ENCODE results near the gene GSAP. TPM values are rescaled to one million over a fixed set of nuclear protein-coding genes. Genes with fewer than 3 reads are reported as not detected.
A peak's percentile ranks its signal among the peaks of the same experiment; 100 is the strongest.

The GSAP gene
- total RNA-seq, 1 experiment from 2014 or later, result 23.3 TPM

- no peak overlapping the region for H3K27ac Mint-ChIP-seq (ENCODE audit: unreplicated experiment)
- TF ChIP-seq, protein P1, sequence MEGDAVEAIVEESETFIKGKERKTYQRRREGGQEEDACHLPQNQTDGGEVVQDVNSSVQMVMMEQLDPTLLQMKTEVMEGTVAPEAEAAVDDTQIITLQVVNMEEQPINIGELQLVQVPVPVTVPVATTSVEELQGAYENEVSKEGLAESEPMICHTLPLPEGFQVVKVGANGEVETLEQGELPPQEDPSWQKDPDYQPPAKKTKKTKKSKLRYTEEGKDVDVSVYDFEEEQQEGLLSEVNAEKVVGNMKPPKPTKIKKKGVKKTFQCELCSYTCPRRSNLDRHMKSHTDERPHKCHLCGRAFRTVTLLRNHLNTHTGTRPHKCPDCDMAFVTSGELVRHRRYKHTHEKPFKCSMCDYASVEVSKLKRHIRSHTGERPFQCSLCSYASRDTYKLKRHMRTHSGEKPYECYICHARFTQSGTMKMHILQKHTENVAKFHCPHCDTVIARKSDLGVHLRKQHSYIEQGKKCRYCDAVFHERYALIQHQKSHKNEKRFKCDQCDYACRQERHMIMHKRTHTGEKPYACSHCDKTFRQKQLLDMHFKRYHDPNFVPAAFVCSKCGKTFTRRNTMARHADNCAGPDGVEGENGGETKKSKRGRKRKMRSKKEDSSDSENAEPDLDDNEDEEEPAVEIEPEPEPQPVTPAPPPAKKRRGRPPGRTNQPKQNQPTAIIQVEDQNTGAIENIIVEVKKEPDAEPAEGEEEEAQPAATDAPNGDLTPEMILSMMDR (IDR thresholded peaks at IDR 0.05; ENCODE audit: unreplicated experiment), result no peak
- H3K27me3 Mint-ChIP-seq (ENCODE audit: unreplicated experiment), result no peaks in the 10 kb centered on the region
- CTCF ChIA-PET, result interaction anchor here (1.4 kb wide), 1 partner anchor 101 kb away, joined by 3 read pairs; no protein-coding TSS in a partner anchor
- no TSS peak for BruUV-seq (replicated peaks)
- DNase-seq, result no peak
- H3K4me1 Mint-ChIP-seq (ENCODE audit: low read depth, unreplicated experiment), result peaks cover 17% of the 10 kb centered on the region
- intact Hi-C loops (cut with micrococcal nuclease; ENCODE audit: unreplicated experiment), result no loop called here
- no peak overlapping the region for H3K4me3 Mint-ChIP-seq (ENCODE audit: low read depth, unreplicated experiment)
- H3K9me3 Mint-ChIP-seq (ENCODE audit: low read depth, unreplicated experiment), result no peaks in the 10 kb centered on the region
- no peaks in the 10 kb centered on the region for H3K36me3 Mint-ChIP-seq (ENCODE audit: insufficient read depth, unreplicated experiment)
Observed at GRCh38 chr7:77441046-77441445, 24.9 kb upstream of the GSAP start.

- Mint-ChIP-seq H3K4me1 (ENCODE audit: low read depth, unreplicated experiment) (peaks cover 17% of the 10 kb centered on the region), H3K9me3 (ENCODE audit: low read depth, unreplicated experiment) (no peaks in the 10 kb centered on the region), H3K36me3 (ENCODE audit: insufficient read depth, unreplicated experiment) (no peaks in the 10 kb centered on the region), H3K4me3 (ENCODE audit: low read depth, unreplicated experiment) (no peak overlapping the region), H3K27ac (ENCODE audit: unreplicated experiment) (no peak overlapping the region), H3K27me3 (ENCODE audit: unreplicated experiment) (no peaks in the 10 kb centered on the region)
- TF ChIP-seq, protein P1 (IDR thresholded peaks at IDR 0.05; ENCODE audit: unreplicated experiment), result peak; percentile 13
- intact Hi-C loops (cut with micrococcal nuclease; ENCODE audit: unreplicated experiment), result no loop called here
- no TSS peak for BruUV-seq (replicated peaks)
- peak; percentile 60 for DNase-seq
- CTCF ChIA-PET, result interaction anchor here (0.6 to 1.4 kb wide), 4 partner anchors 14 to 212 kb away, joined by 3 read pairs; no protein-coding TSS in a partner anchor
Observed at GRCh38 chr7:77439572-77439971, 23.4 kb upstream of the GSAP start.

GRCh38 chr7:77438131-77438530, 22.0 kb upstream of the GSAP start:
- Mint-ChIP-seq H3K4me1 (ENCODE audit: low read depth, unreplicated experiment) (peaks cover 17% of the 10 kb centered on the region), H3K4me3 (ENCODE audit: low read depth, unreplicated experiment) (no peak overlapping the region)
- intact Hi-C loops (cut with micrococcal nuclease; ENCODE audit: unreplicated experiment), result no loop called here

GRCh38 chr7:77434570-77435275, 18.6 kb upstream of the GSAP start:
- CTCF ChIA-PET, result no interaction called here
- H3K4me1 Mint-ChIP-seq (ENCODE audit: low read depth, unreplicated experiment), result peaks cover 4% of the 10 kb centered on the region
- H3K27me3 Mint-ChIP-seq (ENCODE audit: unreplicated experiment), result no peaks in the 10 kb centered on the region
- no peak for DNase-seq
- no peaks in the 10 kb centered on the region for H3K9me3 Mint-ChIP-seq (ENCODE audit: low read depth, unreplicated experiment)
- intact Hi-C loops (cut with micrococcal nuclease; ENCODE audit: unreplicated experiment), result no loop called here
- H3K36me3 Mint-ChIP-seq (ENCODE audit: insufficient read depth, unreplicated experiment), result no peaks in the 10 kb centered on the region
- H3K27ac Mint-ChIP-seq (ENCODE audit: unreplicated experiment), result no peak overlapping the region
- no TSS peak for BruUV-seq (replicated peaks)
- H3K4me3 Mint-ChIP-seq (ENCODE audit: low read depth, unreplicated experiment), result no peak overlapping the region
- TF ChIP-seq, protein P1 (IDR thresholded peaks at IDR 0.05; ENCODE audit: unreplicated experiment), result no peak

More at GRCh38 chr7:77438131-77438530, 22.0 kb upstream of the GSAP start:
- Mint-ChIP-seq H3K9me3 (ENCODE audit: low read depth, unreplicated experiment) (no peaks in the 10 kb centered on the region), H3K27me3 (ENCODE audit: unreplicated experiment) (no peaks in the 10 kb centered on the region), H3K36me3 (ENCODE audit: insufficient read depth, unreplicated experiment) (no peaks in the 10 kb centered on the region), H3K27ac (ENCODE audit: unreplicated experiment) (no peak overlapping the region)
- BruUV-seq (replicated peaks), result no TSS peak
- DNase-seq, result no peak
- TF ChIP-seq, protein P1 (IDR thresholded peaks at IDR 0.05; ENCODE audit: unreplicated experiment), result no peak
- CTCF ChIA-PET, result no interaction called here
